ENCODE data around the gene VEZT.
"Not testable (repeated sequence)": the region's sequence is repeated elsewhere in the genome, so short reads cannot be mapped to it uniquely, and the experiment has no call there.

DNA sequence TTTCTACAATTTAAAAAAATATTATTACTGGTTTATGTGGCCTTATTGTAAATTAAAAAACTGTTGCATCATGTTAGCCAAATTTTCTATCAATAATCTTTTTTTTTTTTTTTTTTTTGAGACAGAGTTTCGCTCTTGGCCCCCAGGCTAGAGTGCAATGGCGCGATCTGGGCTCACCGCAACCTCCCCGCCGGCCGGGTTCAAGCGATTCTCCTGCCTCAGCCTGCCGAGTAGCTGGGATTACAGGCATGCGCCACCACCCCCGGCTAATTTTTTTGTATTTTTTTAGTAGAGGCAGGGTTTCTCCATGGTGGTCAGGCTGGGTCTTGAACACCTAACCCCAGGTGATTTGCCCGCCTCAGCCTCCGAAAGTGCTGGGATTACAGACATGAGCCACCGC is 16.6 kb downstream of the VEZT start:
- TF ChIP-seq, protein P1, sequence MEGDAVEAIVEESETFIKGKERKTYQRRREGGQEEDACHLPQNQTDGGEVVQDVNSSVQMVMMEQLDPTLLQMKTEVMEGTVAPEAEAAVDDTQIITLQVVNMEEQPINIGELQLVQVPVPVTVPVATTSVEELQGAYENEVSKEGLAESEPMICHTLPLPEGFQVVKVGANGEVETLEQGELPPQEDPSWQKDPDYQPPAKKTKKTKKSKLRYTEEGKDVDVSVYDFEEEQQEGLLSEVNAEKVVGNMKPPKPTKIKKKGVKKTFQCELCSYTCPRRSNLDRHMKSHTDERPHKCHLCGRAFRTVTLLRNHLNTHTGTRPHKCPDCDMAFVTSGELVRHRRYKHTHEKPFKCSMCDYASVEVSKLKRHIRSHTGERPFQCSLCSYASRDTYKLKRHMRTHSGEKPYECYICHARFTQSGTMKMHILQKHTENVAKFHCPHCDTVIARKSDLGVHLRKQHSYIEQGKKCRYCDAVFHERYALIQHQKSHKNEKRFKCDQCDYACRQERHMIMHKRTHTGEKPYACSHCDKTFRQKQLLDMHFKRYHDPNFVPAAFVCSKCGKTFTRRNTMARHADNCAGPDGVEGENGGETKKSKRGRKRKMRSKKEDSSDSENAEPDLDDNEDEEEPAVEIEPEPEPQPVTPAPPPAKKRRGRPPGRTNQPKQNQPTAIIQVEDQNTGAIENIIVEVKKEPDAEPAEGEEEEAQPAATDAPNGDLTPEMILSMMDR (conservative IDR thresholded peaks at IDR 0.05 in 1 of 2, IDR thresholded peaks at IDR 0.05 in 1 of 2; ENCODE audit: low read depth in 1 of 2, low read length in 2 of 2) = not testable (repeated sequence)
- TF ChIP-seq EZH2 (IDR thresholded peaks at IDR 0.05; ENCODE audit: low read length, missing control alignments) = not testable (repeated sequence)
